Right cardiac atrium (tissue), 5 donors: ENCODE results near the gene MRPS6. TPM values are rescaled to one million over a fixed set of nuclear protein-coding genes. Genes with fewer than 3 reads are reported as not detected.
A peak's percentile ranks its signal among the peaks of the same experiment; 100 is the strongest.

Experiments used
- ATAC-seq, 2 donors: fragments of 200-7000 bp; cut with Tn5 transposase; one replicate each; pipeline versions ENCODE4 v1.8.0 to v1.9.1; 2020; ENCODE audit warnings: moderate library complexity in 2 of 2, mild to moderate bottlenecking in 1 of 2
- DNase-seq, 3 donors: peaks; one replicate each; pipeline ENCODE4 v3.0.0-alpha.2; 2020
- H3K27ac ChIP-seq: one replicate; pipeline ENCODE4 v1.5.1; 2013; ENCODE audit warnings: mild to moderate bottlenecking, low read length, control low read depth, moderate library complexity
- H3K27me3 ChIP-seq: one replicate; pipeline ENCODE4 v1.6.1; 2013; ENCODE audit not compliant: control insufficient read depth, insufficient read depth
- H3K4me1 ChIP-seq: one replicate; pipeline ENCODE4 v1.6.1; 2013; ENCODE audit warnings: low read length; ENCODE audit not compliant: control insufficient read depth, insufficient read depth
- H3K4me3 ChIP-seq: one replicate; pipeline ENCODE4 v1.5.1; 2013; ENCODE audit warnings: low read length, control low read depth
- H3K9me3 ChIP-seq: one replicate; pipeline ENCODE4 v1.6.1; 2013; ENCODE audit warnings: low read length; ENCODE audit not compliant: control insufficient read depth
- whole genome bisulfite sequencing: extraction: QIAGEN DNeasy Blood & Tissue Kit; methylation state at CpG from one replicate; pipeline ENCODE4 v1.1.7; 2013; 5-methylcytosine and 5-hydroxymethylcytosine counted together
- intact Hi-C, 4 donors: fragments of 100-400 bp; cut with DNase I; formaldehyde crosslinking; loops; one replicate each; pipeline versions ENCODE4 v1.11.0 to v1.14.0; 2022 to 2023
- polyA plus RNA-seq: library from polyadenylated mRNA; stranded (reverse); fragments of 200-250 nt; gene quantifications from one replicate; pipeline ENCODE4 v1.2.3, GENCODE V29; 2013
- total RNA-seq, 4 donors: library from RNA; stranded (reverse); fragmentation: NEBNext Ultra II Directional; extraction: Animal tissue kit (Norgen Biotek cat#: 25700); gene quantifications; one replicate each; pipeline ENCODE4 v1.2.1, GENCODE V29; 2021
- donor health status: healthy with polysubstance abuse.
- donor health status: DM: no; HTN: yes; CAD: no.
- donor health status: DM: no; HTN: no; CAD: no.
- donor health status: DM: no; HTN: yes; CAD: no; lungs with severe emphysema.
- donor health status: DM: yes; HTN: yes; CAD: no.

MRPS6 gene
- total and polyA plus RNA-seq, 5 donors: 67.6 to 95.3 (median 74.6) TPM

- Histone ChIP-seq H3K4me3 (no peak overlapping the region), H3K27me3 (no peaks in the 10 kb centered on the region), H3K27ac (no peak overlapping the region), H3K4me1 (peaks cover 5% of the 10 kb centered on the region), H3K9me3 (no peaks in the 10 kb centered on the region)
- intact Hi-C loops: loop anchor here in 3 of 4 donors (5.0 to 10.0 kb wide), 3 partner anchors 127 to 137 kb away; no protein-coding TSS in a partner anchor
- DNase-seq: no peak
- no peak for ATAC-seq
- 78% methylated on average over 9 of the region's 9 CpGs for WGBS
Observed at GRCh38 chr21:34071683-34072082, 1.7 kb upstream of the MRPS6 start.

DNA sequence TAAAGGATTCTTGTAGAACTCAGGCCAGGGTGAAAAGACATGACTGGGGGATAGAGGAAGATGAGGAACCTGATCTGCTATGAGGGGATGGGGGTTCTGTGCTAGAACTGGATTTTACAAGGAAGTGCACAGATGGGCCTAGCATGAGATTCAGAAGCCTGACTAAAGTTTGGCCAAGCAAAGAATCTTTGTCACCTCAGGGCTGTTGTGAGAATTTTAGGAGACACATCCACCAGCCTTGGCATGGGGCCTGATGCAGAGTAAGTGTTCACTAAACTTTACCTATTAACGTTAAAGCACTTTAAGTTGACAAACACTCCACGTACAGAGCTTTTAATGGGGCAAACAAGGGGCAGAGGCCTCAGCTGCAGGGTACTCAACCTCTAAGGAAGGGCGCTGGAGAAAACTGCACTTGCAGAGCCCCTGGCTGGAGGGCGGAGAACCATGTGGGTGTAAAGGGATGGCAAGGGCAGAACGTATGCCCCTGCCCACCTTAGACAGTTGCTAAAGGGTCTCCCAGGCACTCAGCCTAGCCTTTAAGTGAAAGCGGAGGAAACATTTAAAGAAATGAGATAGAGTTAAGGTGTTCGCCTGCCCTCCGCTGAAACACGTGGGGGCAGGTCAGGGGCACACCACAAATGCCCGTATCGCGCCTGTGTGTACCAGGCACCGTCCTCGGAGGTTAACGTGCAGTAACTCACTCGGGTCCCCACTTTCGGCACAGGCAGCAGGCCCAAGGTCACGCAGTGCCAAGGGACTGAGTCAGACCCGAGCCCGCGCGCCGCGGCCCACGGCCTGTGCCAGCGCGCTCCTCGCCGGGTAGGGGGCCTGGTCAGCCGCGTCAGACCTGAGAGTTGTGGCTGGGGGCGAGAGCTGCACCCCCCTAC lies 990 bp upstream of the MRPS6 start:
- intact Hi-C loops: loop anchor here in 3 of 4 donors (5.0 to 10.0 kb wide), 3 partner anchors 128 to 138 kb away; no protein-coding TSS in a partner anchor
- peak overlapping the region; percentile 37 for H3K27ac ChIP-seq
- no peaks in the 10 kb centered on the region for H3K27me3 ChIP-seq
- peak in 1 of 3 donors; percentile 65 for DNase-seq
- H3K4me3 ChIP-seq: peak overlapping the region; percentile 68
- no peaks in the 10 kb centered on the region for H3K9me3 ChIP-seq
- H3K4me1 ChIP-seq: peaks cover 7% of the 10 kb centered on the region
- peak; percentile 47 to 73 for ATAC-seq
- 40% methylated on average over 32 of the region's 32 CpGs for WGBS

DNA sequence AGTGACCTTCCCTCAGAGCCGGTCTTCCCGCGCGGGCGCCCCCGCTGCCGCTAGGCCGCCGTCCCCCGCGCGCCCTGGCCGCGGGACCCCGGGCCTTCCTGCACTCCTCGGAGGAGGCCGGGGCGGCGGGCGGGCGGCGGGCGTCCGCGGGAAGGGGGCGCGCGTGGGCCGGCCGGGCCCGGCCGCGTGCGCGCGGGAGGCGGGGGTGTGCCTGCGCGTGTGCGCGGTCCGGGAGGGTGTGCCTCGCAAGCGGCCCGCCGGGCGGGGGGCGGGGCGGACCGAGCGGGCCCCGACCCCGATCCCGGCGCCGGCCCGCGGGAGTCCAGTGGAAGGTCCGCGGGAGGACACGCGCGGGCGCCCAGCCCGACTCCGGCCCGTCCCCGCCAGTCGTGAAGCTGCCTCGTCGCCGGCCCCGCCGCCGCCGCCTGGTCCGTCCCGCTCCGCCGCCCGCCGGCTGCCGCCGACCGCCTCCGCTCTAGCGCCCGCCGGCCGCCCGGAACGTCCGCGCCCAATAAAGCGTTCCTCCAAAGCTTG lies 438 bp downstream of the MRPS6 start:
- peaks cover 7% of the 10 kb centered on the region for H3K4me1 ChIP-seq
- intact Hi-C loops: loop anchor here in 3 of 4 donors (5.0 to 10.0 kb wide), 3 partner anchors 128 to 139 kb away; no protein-coding TSS in a partner anchor
- WGBS: under 1% methylated on average over 95 of the region's 95 CpGs
- H3K27ac ChIP-seq: peak overlapping the region; percentile 76
- H3K27me3 ChIP-seq: no peaks in the 10 kb centered on the region
- H3K4me3 ChIP-seq: peak overlapping the region; percentile 68
- ATAC-seq (peak; percentile 60 to 72), DNase-seq (peak; percentile 55 to 85 (median 78))
- H3K9me3 ChIP-seq: no peaks in the 10 kb centered on the region

- DNase-seq (peak in 1 of 3 donors; percentile 56), ATAC-seq (no peak)
- H3K4me3 ChIP-seq: peak overlapping the region; percentile 68
- H3K4me1 ChIP-seq: peaks cover 7% of the 10 kb centered on the region
- H3K9me3 ChIP-seq: no peaks in the 10 kb centered on the region
- 21% methylated on average over 32 of the region's 32 CpGs for WGBS
- intact Hi-C loops: loop anchor here in 3 of 4 donors (5.0 to 10.0 kb wide), 3 partner anchors 128 to 140 kb away; no protein-coding TSS in a partner anchor
- H3K27ac ChIP-seq: no peak overlapping the region
- no peaks in the 10 kb centered on the region for H3K27me3 ChIP-seq
Observed at GRCh38 chr21:34074283-34075090, 1.1 kb downstream of the MRPS6 start.

GRCh38 chr21:34075091-34075425 lies 1.7 kb downstream of the MRPS6 start:
- no peak for DNase-seq
- Histone ChIP-seq H3K4me3 (peak overlapping the region; percentile 68), H3K27me3 (no peaks in the 10 kb centered on the region), H3K4me1 (peaks cover 10% of the 10 kb centered on the region), H3K27ac (no peak overlapping the region), H3K9me3 (no peaks in the 10 kb centered on the region)
- intact Hi-C loops: loop anchor here in 3 of 4 donors (5.0 to 10.0 kb wide), 3 partner anchors 127 to 140 kb away; no protein-coding TSS in a partner anchor
- WGBS: 67% methylated on average over 2 of the region's 2 CpGs
- no peak for ATAC-seq

DNA sequence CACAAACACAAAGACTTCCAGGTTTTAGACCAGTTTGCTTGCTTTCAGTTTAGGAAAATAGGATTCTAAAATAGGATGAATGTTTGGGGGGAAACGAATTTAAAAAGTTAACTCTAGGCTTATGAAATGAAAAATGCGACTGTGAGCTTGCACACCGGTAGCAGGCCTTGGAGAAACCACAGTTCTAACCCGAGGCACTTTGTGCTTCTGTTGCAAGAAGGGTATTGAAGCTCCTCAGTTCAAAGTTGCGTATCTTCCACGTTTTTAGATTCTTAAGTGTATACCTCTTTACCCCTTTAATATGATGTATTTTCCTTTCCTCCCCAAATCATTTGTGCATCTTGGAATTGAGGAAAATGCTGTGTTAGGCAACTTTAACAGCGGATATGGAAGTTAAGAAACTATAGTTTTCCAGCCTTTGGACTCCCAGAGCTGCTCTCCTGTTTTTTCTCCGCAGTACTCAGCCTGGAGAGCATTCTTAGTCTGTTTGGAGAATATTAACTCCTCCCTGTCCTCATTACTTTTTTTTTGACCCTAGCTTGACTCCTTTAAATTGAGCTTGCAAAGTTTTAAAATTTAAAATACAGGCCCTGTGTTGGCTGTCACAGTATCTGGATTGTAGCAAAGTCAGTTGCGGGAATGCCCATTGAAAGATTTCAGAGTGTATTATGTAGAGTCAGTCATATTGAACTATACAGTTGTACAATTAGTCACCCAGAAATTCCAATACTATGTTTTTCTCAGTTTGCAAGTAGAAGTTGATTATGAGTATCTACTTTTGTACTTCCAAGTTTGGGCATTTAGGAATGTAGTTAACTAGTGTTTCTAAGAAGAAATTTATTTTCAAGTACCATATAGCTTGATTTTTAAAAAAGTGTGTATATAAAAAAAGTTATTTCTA lies 2.6 kb downstream of the MRPS6 start:
- ATAC-seq (no peak), DNase-seq (no peak)
- peak overlapping the region; percentile 68 for H3K4me3 ChIP-seq
- 70% methylated on average over 9 of the region's 9 CpGs for WGBS
- H3K4me1 ChIP-seq: peaks cover 11% of the 10 kb centered on the region
- intact Hi-C loops: loop anchor here in 3 of 4 donors (5.0 to 10.0 kb wide), 3 partner anchors 126 to 141 kb away; no protein-coding TSS in a partner anchor
- no peaks in the 10 kb centered on the region for H3K27me3 ChIP-seq
- no peak overlapping the region for H3K27ac ChIP-seq
- H3K9me3 ChIP-seq: no peaks in the 10 kb centered on the region

DNA sequence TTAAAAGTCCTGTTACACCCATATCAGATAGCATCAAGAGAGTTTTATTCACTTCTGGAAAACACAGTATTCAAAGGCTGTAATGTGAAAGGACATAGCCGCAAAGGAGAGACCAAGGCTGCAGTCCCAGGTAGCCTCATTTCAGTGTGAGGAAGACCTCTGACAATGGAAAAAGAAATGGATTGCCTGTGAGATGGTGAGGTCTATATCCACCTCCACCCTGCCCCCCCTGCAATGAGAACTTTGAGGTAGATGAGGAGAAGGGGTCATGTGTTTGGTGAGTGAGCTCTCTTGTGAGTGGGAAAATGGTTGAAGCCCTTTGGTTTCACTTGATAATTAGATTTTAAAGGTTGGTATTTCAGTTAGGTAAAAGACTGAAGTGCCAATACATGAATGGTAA lies 3.5 kb downstream of the MRPS6 start:
- H3K4me1 ChIP-seq: peaks cover 11% of the 10 kb centered on the region

DNA sequence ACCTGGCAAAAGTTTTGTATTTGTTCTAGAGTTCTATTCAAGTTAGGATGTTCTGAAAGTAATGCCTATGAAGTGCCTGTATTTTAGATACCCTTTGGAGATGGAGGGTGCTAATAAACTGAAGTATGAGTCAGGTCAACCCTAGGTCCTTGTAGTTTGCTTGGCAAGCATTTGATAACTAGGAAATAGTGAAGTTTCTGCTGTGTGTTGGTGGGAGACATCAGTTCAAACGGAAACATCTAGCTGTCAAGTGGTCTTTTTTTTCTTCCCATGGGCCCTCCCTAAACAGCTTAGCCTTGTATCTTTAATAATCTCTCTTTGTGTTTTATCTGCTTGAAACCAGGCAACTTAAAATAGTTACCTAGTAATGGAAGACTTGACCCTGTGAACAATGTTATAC lies 4.5 kb downstream of the MRPS6 start:
- Histone ChIP-seq H3K27ac (no peak overlapping the region), H3K9me3 (no peaks in the 10 kb centered on the region), H3K27me3 (no peaks in the 10 kb centered on the region), H3K4me3 (peak overlapping the region; percentile 32), H3K4me1 (peaks cover 11% of the 10 kb centered on the region)
- DNase-seq (no peak), ATAC-seq (no peak)
- WGBS: 54% methylated on average over 1 of the region's 1 CpG
- intact Hi-C loops: loop anchor here in 3 of 4 donors (5.0 to 10.0 kb wide), 3 partner anchors 124 to 143 kb away; no protein-coding TSS in a partner anchor

More for the DNA sequence above, 3.5 kb downstream of the MRPS6 start:
- WGBS: 96% methylated on average over 1 of the region's 1 CpG
- DNase-seq: no peak
- ATAC-seq: no peak
- H3K4me3 ChIP-seq: no peak overlapping the region
- no peaks in the 10 kb centered on the region for H3K9me3 ChIP-seq
- H3K27ac ChIP-seq: no peak overlapping the region
- H3K27me3 ChIP-seq: no peaks in the 10 kb centered on the region
- intact Hi-C loops: loop anchor here in 3 of 4 donors (5.0 to 10.0 kb wide), 3 partner anchors 125 to 142 kb away; no protein-coding TSS in a partner anchor

GRCh38 chr21:34078915-34079314 lies 5.5 kb downstream of the MRPS6 start:
- DNase-seq: no peak
- Histone ChIP-seq H3K27ac (no peak overlapping the region), H3K4me3 (no peak overlapping the region), H3K4me1 (peaks cover 13% of the 10 kb centered on the region), H3K27me3 (no peaks in the 10 kb centered on the region), H3K9me3 (no peaks in the 10 kb centered on the region)
- ATAC-seq: no peak
- WGBS: 49% methylated on average over 2 of the region's 2 CpGs
- intact Hi-C loops: loop anchor here in 3 of 4 donors (5.0 to 10.0 kb wide), 3 partner anchors 123 to 144 kb away; no protein-coding TSS in a partner anchor

DNA sequence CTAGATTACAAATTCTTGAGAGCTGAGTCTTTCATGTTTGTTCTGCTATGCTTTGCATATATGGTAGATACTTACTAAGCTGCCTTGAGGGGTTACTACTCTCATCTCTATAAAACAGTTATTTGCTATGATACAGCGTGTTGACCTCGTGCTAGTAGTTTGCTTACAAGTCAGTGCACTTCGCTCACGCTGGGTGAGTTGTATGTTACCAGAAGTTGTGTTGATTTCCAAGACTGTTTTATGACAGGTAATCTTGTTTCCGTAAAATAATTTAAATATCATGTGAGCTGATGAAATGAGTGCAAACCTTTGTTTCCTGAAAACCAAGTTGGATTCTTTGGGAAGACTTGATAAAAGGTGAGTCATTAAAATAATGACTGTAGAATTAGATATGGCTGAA lies 7.3 kb downstream of the MRPS6 start:
- no peaks in the 10 kb centered on the region for H3K27me3 ChIP-seq
- H3K4me1 ChIP-seq: peaks cover 8% of the 10 kb centered on the region
- 98% methylated on average over 5 of the region's 5 CpGs for WGBS
- H3K4me3 ChIP-seq: no peak overlapping the region
- no peaks in the 10 kb centered on the region for H3K9me3 ChIP-seq
- intact Hi-C loops: no loop called here
- no peak overlapping the region for H3K27ac ChIP-seq
- ATAC-seq (no peak), DNase-seq (no peak)
